ENCODE data around the gene SPRR2A.

The SPRR2A gene

DNA sequence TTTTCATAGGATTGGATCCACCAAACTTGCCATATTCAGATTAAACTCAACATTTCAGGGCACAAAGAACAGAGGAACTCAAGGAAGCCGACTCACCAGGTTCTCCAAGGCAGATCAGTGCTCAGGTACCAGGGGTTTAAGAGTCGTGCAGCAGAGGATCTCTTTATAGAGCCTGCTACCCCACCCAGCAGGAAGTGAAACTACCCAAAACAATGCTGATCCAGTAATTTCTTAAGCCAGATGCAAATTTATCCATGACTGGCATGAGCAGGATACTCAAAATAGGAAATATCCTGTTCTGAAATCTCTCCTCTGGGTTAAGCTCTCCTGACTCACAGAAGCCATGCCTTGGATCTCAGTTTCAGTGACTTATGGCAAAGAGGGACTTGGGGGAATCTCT, at the start of gene SPRR2A:
SPRR2A (minus strand) TSS at position 138 of the 400 bp plus-strand sequence. CDS start 777 bp downstream, outside the sequence.
- Histone ChIP-seq H3K4me1 (ENCODE audit: control insufficient read depth in 1 of 2, insufficient read depth in 1 of 2, low read depth in 1 of 2, low read length in 1 of 2) (no peaks in the 10 kb centered on the region), H3K27ac (no peak within 1 kb of the TSS), H3K36me3 (no peaks in the 10 kb centered on the region), H3K27me3 (peaks cover 55% of the 10 kb centered on the region), H3K9me3 (no peaks in the 10 kb centered on the region), H3K4me3 (ENCODE audit: low read depth in 1 of 2, low read length in 1 of 2) (no peak within 1 kb of the TSS)
- TF ChIP-seq CTCF (IDR thresholded peaks at IDR 0.05): no peak

DNA sequence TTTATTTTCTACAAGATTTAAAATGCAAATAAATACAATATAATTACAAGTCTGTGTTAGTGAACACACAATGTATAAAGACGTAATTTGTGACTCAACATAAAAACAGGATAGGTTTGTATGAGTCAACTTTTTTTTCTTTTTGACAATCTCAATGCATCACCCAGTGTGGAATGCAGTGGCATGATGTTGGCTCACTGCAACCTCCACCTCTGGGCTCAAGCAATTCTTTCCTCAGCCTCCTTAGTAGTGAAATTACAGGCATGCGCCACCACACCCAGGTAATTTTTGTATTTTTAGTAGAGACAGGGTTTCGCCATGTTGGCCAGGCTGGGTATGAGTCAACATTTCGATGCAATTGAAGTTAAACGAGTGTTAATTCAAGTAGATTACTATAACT, 42.9 kb upstream of the SPRR2A start:
- no peak for TF ChIP-seq CTCF (IDR thresholded peaks at IDR 0.05)
- Histone ChIP-seq H3K9me3 (no peaks in the 10 kb centered on the region), H3K4me3 (ENCODE audit: low read depth in 1 of 2, low read length in 1 of 2) (no peak overlapping the region), H3K36me3 (no peaks in the 10 kb centered on the region), H3K27ac (no peak overlapping the region), H3K4me1 (ENCODE audit: control insufficient read depth in 1 of 2, insufficient read depth in 1 of 2, low read depth in 1 of 2, low read length in 1 of 2) (no peaks in the 10 kb centered on the region), H3K27me3 (peaks cover 11% of the 10 kb centered on the region)

DNA sequence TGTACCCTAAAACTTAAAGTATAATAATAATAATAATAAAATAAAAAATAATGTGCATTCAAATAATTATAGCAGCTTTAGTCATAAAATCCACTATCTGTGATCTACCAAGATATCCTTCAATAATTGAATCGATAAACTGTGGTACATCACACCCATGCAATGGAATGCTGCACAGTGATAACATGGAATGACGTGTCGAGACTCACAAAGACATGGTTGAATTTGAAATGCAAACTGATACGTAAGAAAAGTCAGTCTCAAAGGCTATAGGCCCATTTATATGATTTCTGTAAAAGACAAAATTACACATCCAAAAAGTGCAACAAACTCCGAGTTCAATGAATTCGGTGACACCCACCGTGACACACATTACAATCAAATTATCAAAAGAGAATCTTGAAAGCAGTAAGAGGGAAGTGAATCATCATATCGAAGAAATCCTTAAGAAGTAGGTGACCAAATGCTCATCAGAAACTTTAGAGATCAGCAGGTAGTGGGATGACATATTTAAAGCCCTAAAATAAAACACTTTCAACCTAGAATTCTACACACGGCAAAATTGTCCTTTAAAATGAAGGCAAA, 42.2 kb upstream of the SPRR2A start:
- no peaks in the 10 kb centered on the region for H3K4me1 ChIP-seq (ENCODE audit: control insufficient read depth in 1 of 2, insufficient read depth in 1 of 2, low read depth in 1 of 2, low read length in 1 of 2)
- no peak overlapping the region for H3K4me3 ChIP-seq (ENCODE audit: low read depth in 1 of 2, low read length in 1 of 2)
- H3K9me3 ChIP-seq: no peaks in the 10 kb centered on the region
- no peak overlapping the region for H3K27ac ChIP-seq
- H3K27me3 ChIP-seq: peaks cover 11% of the 10 kb centered on the region
- no peak for TF ChIP-seq CTCF (IDR thresholded peaks at IDR 0.05)
- H3K36me3 ChIP-seq: no peaks in the 10 kb centered on the region

DNA sequence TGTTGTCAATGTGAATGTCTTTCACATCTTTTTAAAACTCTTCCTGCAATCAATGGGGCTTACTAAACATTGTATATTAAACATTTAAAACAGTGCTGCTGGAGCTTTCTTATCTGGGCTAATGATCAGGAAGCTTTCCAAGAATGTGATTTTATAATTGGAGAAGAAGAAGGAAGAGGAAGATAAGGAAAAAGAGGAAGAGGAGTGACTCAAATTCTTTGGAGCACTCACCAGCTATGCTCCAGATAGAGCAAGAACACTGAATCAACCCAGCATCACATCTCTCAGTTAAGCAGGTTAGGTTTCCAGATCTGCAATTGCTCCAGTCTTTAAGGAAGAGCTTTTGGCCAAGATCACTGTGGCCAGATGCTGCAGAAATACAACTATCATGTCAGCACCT, 38.5 kb upstream of the SPRR2A start:
- no peaks in the 10 kb centered on the region for H3K9me3 ChIP-seq
- TF ChIP-seq CTCF (IDR thresholded peaks at IDR 0.05): no peak
- H3K27ac ChIP-seq: no peak overlapping the region
- no peaks in the 10 kb centered on the region for H3K36me3 ChIP-seq
- H3K4me3 ChIP-seq (ENCODE audit: low read depth in 1 of 2, low read length in 1 of 2): no peak overlapping the region
- H3K27me3 ChIP-seq: peaks cover 11% of the 10 kb centered on the region
- H3K4me1 ChIP-seq (ENCODE audit: control insufficient read depth in 1 of 2, insufficient read depth in 1 of 2, low read depth in 1 of 2, low read length in 1 of 2): no peaks in the 10 kb centered on the region

DNA sequence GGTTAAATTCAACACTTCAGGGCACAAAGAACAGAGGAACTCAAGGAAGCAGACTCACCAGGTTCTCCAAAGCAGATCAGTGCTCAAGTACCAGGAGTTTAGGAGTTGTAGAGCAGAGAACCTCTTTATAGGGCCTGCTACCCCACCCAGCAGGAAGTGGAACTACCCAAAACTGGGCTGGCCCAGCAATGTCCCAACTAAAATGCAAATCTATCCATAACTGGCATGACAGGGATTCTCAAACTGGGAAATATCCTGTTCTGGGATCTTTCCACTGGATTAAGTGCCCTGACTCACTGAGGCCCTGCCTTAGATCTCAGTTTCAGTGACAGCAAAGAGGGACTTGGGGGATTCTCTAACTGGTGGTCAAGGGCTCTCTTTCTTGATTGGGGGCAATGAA, 37.1 kb upstream of the SPRR2A start, which contains the start of gene SPRR2E:
SPRR2E (minus strand) TSS at position 101 of the 400 bp plus-strand sequence. CDS start 775 bp downstream, outside the sequence.
- no peaks in the 10 kb centered on the region for H3K4me1 ChIP-seq (ENCODE audit: control insufficient read depth in 1 of 2, insufficient read depth in 1 of 2, low read depth in 1 of 2, low read length in 1 of 2)
- H3K36me3 ChIP-seq: no peaks in the 10 kb centered on the region
- no peak within 1 kb of the TSS for H3K4me3 ChIP-seq (ENCODE audit: low read depth in 1 of 2, low read length in 1 of 2)
- H3K27ac ChIP-seq: no peak within 1 kb of the TSS
- peaks cover 11% of the 10 kb centered on the region for H3K27me3 ChIP-seq
- no peak for TF ChIP-seq CTCF (IDR thresholded peaks at IDR 0.05)
- H3K9me3 ChIP-seq: no peaks in the 10 kb centered on the region
